Measurements from ENCODE around the gene SSNA1.
A peak's percentile ranks its signal among the peaks of the same experiment; 100 is the strongest.

The SSNA1 gene

DNA sequence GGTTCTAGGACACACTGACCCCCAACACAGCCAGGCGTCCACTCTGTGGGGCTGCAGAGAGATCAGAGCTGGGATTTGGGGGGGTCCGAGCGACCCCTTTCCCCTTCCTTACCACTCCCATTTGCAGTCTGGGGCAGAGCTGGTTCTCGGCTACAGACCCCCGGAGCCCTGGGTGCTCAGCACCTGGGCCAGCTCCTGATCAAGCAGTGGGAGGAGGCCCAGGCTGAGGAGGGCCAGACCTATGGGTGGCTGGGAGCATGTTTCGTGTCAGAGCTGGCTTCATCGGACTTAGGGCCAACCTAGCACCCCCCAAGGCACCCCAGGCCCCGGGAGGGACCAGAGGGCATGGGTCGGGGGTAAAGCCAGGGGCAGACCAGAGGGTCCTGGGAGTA lies 42.0 kb upstream of the SSNA1 start:
- Histone ChIP-seq H3K9me3 (ENCODE audit: severe bottlenecking) (no peaks in the 10 kb centered on the region), H3K4me3 (ENCODE audit: severe bottlenecking) (no peak overlapping the region), H3K4me1 (ENCODE audit: insufficient read depth, poor library complexity, severe bottlenecking) (no peaks in the 10 kb centered on the region), H3K36me3 (ENCODE audit: low read depth) (no peaks in the 10 kb centered on the region), H3K27me3 (ENCODE audit: insufficient read depth, poor library complexity, severe bottlenecking) (peaks cover 10% of the 10 kb centered on the region), H3K27ac (ENCODE audit: poor library complexity, severe bottlenecking) (no peak overlapping the region)
- ATAC-seq (ENCODE audit: low read depth) (no peak), DNase-seq (ENCODE audit: low spot score) (no peak)
- TF ChIP-seq, protein P1, sequence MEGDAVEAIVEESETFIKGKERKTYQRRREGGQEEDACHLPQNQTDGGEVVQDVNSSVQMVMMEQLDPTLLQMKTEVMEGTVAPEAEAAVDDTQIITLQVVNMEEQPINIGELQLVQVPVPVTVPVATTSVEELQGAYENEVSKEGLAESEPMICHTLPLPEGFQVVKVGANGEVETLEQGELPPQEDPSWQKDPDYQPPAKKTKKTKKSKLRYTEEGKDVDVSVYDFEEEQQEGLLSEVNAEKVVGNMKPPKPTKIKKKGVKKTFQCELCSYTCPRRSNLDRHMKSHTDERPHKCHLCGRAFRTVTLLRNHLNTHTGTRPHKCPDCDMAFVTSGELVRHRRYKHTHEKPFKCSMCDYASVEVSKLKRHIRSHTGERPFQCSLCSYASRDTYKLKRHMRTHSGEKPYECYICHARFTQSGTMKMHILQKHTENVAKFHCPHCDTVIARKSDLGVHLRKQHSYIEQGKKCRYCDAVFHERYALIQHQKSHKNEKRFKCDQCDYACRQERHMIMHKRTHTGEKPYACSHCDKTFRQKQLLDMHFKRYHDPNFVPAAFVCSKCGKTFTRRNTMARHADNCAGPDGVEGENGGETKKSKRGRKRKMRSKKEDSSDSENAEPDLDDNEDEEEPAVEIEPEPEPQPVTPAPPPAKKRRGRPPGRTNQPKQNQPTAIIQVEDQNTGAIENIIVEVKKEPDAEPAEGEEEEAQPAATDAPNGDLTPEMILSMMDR (IDR thresholded peaks at IDR 0.05; ENCODE audit: poor library complexity, severe bottlenecking): no peak

DNA sequence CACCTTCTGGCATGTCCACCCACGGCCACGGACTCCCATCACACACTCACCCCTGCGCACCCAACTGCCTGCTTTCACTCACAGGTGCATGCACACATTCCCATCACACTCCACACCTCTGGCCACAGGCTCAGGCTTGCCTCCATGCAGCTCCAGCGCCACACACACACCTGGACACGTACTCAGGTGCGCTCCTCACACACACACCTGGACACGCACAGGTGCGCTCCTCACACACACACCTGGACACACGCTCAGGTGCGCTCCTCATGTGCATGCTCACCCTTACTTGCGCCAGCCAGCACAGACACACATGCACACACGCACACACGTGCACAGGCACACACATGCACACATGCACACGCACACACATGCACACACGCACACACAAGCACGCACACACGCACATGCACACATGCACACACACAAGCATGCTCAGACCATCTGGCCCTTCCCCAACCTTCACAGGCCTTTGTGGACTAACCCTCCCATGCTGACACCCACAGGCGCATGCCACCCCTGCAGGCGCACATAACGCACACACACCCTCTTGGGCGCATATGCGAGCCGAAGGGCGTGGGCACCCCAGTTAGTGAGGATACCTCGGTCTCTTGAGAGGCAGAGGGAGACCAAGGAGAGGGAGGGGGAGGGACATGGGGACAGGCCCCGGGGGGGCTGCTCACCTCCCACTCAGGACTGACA lies 41.2 kb upstream of the SSNA1 start:
- Histone ChIP-seq H3K27ac (ENCODE audit: poor library complexity, severe bottlenecking) (no peak overlapping the region), H3K9me3 (ENCODE audit: severe bottlenecking) (no peaks in the 10 kb centered on the region), H3K36me3 (ENCODE audit: low read depth) (no peaks in the 10 kb centered on the region), H3K4me3 (ENCODE audit: severe bottlenecking) (no peak overlapping the region), H3K27me3 (ENCODE audit: insufficient read depth, poor library complexity, severe bottlenecking) (peaks cover 10% of the 10 kb centered on the region), H3K4me1 (ENCODE audit: insufficient read depth, poor library complexity, severe bottlenecking) (no peaks in the 10 kb centered on the region)
- TF ChIP-seq, protein P1 (IDR thresholded peaks at IDR 0.05; ENCODE audit: poor library complexity, severe bottlenecking): no peak
- DNase-seq (ENCODE audit: low spot score) (no peak), ATAC-seq (ENCODE audit: low read depth) (no peak)

DNA sequence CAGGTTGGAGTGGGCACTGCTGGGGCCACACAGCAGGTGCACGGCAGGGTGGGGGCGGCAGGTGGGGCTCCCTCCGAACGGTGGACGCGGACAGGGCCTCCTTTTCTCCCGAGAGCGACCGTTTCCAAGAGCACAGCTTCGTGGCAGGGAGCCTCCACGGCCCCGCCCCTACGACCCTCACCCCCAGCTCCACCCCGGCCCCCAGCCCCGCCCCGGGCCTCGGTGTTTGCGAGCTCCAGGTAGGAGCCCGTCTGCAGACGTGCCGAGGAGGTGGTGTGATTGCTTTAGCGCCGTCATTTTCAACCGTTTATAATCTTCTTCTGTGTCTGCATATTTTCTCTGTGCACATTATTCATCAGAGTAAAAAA lies 40.7 kb upstream of the SSNA1 start:
- DNase-seq (ENCODE audit: low spot score): peak; percentile 58
- ATAC-seq (ENCODE audit: low read depth): no peak
- H3K9me3 ChIP-seq (ENCODE audit: severe bottlenecking): no peaks in the 10 kb centered on the region
- TF ChIP-seq, protein P1 (IDR thresholded peaks at IDR 0.05; ENCODE audit: poor library complexity, severe bottlenecking): no peak
- no peaks in the 10 kb centered on the region for H3K36me3 ChIP-seq (ENCODE audit: low read depth)
- H3K4me3 ChIP-seq (ENCODE audit: severe bottlenecking): no peak overlapping the region
- peaks cover 10% of the 10 kb centered on the region for H3K27me3 ChIP-seq (ENCODE audit: insufficient read depth, poor library complexity, severe bottlenecking)
- no peak overlapping the region for H3K27ac ChIP-seq (ENCODE audit: poor library complexity, severe bottlenecking)
- no peaks in the 10 kb centered on the region for H3K4me1 ChIP-seq (ENCODE audit: insufficient read depth, poor library complexity, severe bottlenecking)

DNA sequence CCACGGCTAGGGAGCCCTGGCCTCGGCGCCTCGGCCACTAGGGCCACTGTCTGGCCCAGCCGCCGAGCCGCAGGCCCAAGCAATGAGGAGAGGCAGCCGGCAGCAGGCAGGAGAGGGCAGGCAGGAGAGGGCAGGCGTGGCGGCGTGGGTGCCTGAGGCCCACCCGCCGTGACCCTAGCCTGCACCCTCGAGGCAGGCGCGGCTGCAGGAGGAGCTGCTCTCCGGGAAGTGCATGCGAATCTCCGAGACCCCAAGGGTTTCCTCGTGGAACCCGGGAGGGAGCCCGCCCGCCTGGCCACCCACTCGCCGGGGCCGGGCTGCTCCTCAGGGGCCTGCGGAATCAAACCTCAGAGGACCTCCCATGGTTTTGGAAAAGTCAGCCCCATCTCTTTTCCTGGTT lies 40.2 kb upstream of the SSNA1 start:
- H3K4me1 ChIP-seq (ENCODE audit: insufficient read depth, poor library complexity, severe bottlenecking): no peaks in the 10 kb centered on the region
- H3K9me3 ChIP-seq (ENCODE audit: severe bottlenecking): no peaks in the 10 kb centered on the region
- H3K27ac ChIP-seq (ENCODE audit: poor library complexity, severe bottlenecking): no peak overlapping the region
- ATAC-seq (ENCODE audit: low read depth) (no peak), DNase-seq (ENCODE audit: low spot score) (no peak)
- TF ChIP-seq, protein P1 (IDR thresholded peaks at IDR 0.05; ENCODE audit: poor library complexity, severe bottlenecking): no peak
- H3K36me3 ChIP-seq (ENCODE audit: low read depth): no peaks in the 10 kb centered on the region
- no peak overlapping the region for H3K4me3 ChIP-seq (ENCODE audit: severe bottlenecking)
- H3K27me3 ChIP-seq (ENCODE audit: insufficient read depth, poor library complexity, severe bottlenecking): peaks cover 10% of the 10 kb centered on the region

DNA sequence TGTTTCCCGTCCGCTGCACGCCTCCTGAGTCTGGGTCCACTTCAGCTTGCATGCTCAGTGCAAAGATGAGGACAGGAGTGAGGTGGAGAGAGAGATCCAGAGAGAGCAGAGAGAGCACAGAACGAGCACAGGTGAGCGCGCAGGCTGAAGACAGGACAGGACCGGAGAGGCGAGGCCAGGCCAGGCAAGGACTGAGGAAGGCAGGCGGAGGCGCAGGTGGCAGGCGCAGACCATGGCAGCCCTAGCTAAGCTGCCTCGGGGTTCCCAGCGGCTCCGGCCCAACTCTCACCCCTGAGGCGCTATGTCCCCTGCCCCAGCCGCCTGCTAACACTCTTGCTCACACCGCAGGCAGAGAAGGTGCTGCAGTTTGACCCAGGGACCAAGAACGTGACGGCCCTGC lies 39.8 kb upstream of the SSNA1 start:
- Histone ChIP-seq H3K27ac (ENCODE audit: poor library complexity, severe bottlenecking) (no peak overlapping the region), H3K36me3 (ENCODE audit: low read depth) (no peaks in the 10 kb centered on the region), H3K4me3 (ENCODE audit: severe bottlenecking) (no peak overlapping the region), H3K4me1 (ENCODE audit: insufficient read depth, poor library complexity, severe bottlenecking) (no peaks in the 10 kb centered on the region), H3K27me3 (ENCODE audit: insufficient read depth, poor library complexity, severe bottlenecking) (peaks cover 10% of the 10 kb centered on the region), H3K9me3 (ENCODE audit: severe bottlenecking) (no peaks in the 10 kb centered on the region)
- no peak for ATAC-seq (ENCODE audit: low read depth)
- TF ChIP-seq, protein P1 (IDR thresholded peaks at IDR 0.05; ENCODE audit: poor library complexity, severe bottlenecking): no peak
- no peak for DNase-seq (ENCODE audit: low spot score)
